Measurements from ENCODE around the gene SRD5A3.

The SRD5A3 gene

DNA sequence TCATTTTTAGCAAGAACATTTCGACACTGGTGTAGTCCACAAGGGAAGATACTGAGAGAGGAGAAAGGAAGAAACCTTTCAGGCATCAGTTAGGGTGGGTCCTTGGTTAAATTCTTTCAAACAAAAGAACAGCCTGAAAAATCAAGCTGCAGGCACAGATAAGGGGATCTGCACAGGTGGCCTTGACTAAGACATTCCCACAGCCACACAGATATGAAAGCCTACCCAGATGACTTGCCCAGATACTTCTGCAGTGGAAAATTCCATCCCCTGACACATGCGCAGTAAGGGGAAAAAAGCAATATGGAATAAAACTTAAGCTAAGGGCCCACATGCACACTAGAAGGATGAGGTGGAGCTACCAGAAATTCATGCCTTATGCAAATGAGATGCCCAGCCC is 40.8 kb downstream of the SRD5A3 start:
- no peaks in the 10 kb centered on the region for H3K4me1 ChIP-seq (ENCODE audit: control insufficient read depth, low read length)
- no peaks in the 10 kb centered on the region for H3F3A ChIP-seq (ENCODE audit: control insufficient read depth, insufficient read depth)
- no peaks in the 10 kb centered on the region for H3K9me3 ChIP-seq (ENCODE audit: control insufficient read depth, insufficient read depth, low read length)
- H3K4me2 ChIP-seq (ENCODE audit: low read length) = no peak overlapping the region
- H3K9me2 ChIP-seq (replicated peaks; ENCODE audit: control insufficient read depth, low read length) = no peaks in the 10 kb centered on the region
- TF ChIP-seq, protein P1, sequence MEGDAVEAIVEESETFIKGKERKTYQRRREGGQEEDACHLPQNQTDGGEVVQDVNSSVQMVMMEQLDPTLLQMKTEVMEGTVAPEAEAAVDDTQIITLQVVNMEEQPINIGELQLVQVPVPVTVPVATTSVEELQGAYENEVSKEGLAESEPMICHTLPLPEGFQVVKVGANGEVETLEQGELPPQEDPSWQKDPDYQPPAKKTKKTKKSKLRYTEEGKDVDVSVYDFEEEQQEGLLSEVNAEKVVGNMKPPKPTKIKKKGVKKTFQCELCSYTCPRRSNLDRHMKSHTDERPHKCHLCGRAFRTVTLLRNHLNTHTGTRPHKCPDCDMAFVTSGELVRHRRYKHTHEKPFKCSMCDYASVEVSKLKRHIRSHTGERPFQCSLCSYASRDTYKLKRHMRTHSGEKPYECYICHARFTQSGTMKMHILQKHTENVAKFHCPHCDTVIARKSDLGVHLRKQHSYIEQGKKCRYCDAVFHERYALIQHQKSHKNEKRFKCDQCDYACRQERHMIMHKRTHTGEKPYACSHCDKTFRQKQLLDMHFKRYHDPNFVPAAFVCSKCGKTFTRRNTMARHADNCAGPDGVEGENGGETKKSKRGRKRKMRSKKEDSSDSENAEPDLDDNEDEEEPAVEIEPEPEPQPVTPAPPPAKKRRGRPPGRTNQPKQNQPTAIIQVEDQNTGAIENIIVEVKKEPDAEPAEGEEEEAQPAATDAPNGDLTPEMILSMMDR (IDR thresholded peaks at IDR 0.05; ENCODE audit: low read depth, low read length, poor library complexity, severe bottlenecking) = no peak
- TF ChIP-seq EZH2phosphoT487 (IDR thresholded peaks at IDR 0.05; ENCODE audit: borderline replicate concordance, low read length) = no peak
- H3K4me3 ChIP-seq (ENCODE audit: low read length) = no peak overlapping the region
- no peaks in the 10 kb centered on the region for H3K36me3 ChIP-seq (ENCODE audit: control insufficient read depth, low read length)
- H3K27me3 ChIP-seq (ENCODE audit: control insufficient read depth, low read length) = no peaks in the 10 kb centered on the region
- no peak overlapping the region for H3K27ac ChIP-seq (ENCODE audit: low read depth, low read length)
- no peaks in the 10 kb centered on the region for H3K79me2 ChIP-seq (ENCODE audit: control insufficient read depth, low read length)
- H4K20me1 ChIP-seq (ENCODE audit: control insufficient read depth, insufficient read depth, low read depth, low read length) = no peaks in the 10 kb centered on the region

DNA sequence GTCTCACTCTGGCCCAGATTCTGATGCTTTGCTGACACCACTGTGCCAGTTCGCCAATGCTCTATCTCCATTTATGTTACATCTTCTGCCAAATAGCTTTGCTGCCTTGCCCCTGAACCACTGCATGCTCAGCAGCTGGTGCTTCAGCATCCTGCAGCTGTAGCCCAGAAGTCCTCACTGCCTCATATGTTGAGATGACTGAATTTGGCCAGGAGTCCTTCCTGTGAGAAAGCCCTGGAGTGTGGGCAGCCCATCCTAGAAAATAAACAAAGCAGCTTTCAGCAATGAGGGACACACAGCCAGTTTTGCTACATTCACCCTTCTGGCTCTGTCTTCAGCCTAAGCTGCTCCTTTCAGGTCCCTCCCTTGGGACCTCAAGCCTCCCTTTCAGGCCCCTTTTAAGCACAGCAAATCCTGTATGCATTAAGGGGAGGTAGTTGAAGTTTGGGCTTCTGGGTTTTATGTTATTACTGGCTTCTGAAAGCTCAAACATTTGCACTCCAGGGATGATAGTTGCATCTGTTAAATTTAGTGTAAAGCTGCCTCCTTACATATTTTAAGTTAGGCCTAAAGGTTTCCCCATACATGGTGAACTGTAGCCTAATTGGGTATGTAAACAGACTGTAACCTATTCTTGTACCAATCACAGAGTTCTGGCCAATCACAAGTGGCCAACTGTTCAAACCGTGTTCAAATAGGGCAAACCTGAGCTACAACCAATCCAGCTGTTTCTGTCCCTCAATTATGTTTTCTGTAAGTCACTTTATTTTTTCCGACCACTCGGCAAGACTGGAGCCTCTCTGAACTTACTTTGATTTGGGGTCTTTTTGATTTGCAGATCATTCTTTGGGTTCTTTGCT is 47.6 kb downstream of the SRD5A3 start:
- Histone ChIP-seq H4K20me1 (ENCODE audit: control insufficient read depth, insufficient read depth, low read depth, low read length) (peaks cover 19% of the 10 kb centered on the region; the same call in 1 of the 2 replicates), H3K27me3 (ENCODE audit: control insufficient read depth, low read length) (no peaks in the 10 kb centered on the region; the same call in 1 of the 2 replicates), H3K36me3 (ENCODE audit: control insufficient read depth, low read length) (peaks cover 28% of the 10 kb centered on the region), H3K4me1 (ENCODE audit: control insufficient read depth, low read length) (peaks cover 39% of the 10 kb centered on the region), H3K4me3 (ENCODE audit: low read length) (no peak overlapping the region), H3K9me2 (replicated peaks; ENCODE audit: control insufficient read depth, low read length) (no peaks in the 10 kb centered on the region), H3K27ac (ENCODE audit: low read depth, low read length) (no peak overlapping the region), H3K9me3 (ENCODE audit: control insufficient read depth, insufficient read depth, low read length) (no peaks in the 10 kb centered on the region), H3F3A (ENCODE audit: control insufficient read depth, insufficient read depth) (no peaks in the 10 kb centered on the region), H3K79me2 (ENCODE audit: control insufficient read depth, low read length) (peaks cover 40% of the 10 kb centered on the region), H3K4me2 (ENCODE audit: low read length) (peak overlapping the region; percentile 26)
- TF ChIP-seq EZH2phosphoT487 (IDR thresholded peaks at IDR 0.05; ENCODE audit: borderline replicate concordance, low read length) = no peak
- TF ChIP-seq, protein P1 (IDR thresholded peaks at IDR 0.05; ENCODE audit: low read depth, low read length, poor library complexity, severe bottlenecking) = no peak

DNA sequence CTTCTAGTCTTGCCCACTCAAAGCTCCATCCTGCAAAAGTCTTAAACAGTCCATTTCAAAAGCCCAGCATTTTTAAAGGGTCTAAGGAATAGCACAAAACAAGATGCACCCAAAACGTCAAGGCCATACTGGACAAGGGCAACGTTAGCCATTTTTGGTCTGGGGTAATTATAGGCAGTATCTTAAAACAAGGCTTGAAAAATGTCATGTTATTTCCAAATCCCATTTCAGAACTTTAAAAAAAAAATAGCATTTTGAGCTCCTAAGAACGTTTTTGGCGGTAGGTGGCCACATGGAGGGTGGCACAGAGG is 49.1 kb downstream of the SRD5A3 start:
- Histone ChIP-seq H3K27ac (ENCODE audit: low read depth, low read length) (peak overlapping the region; percentile 71), H3K36me3 (ENCODE audit: control insufficient read depth, low read length) (peaks cover 38% of the 10 kb centered on the region), H3F3A (ENCODE audit: control insufficient read depth, insufficient read depth) (no peaks in the 10 kb centered on the region), H3K4me3 (ENCODE audit: low read length) (peak overlapping the region; percentile 87), H3K9me2 (replicated peaks; ENCODE audit: control insufficient read depth, low read length) (no peaks in the 10 kb centered on the region), H3K79me2 (ENCODE audit: control insufficient read depth, low read length) (peaks cover 53% of the 10 kb centered on the region), H3K9me3 (ENCODE audit: control insufficient read depth, insufficient read depth, low read length) (no peaks in the 10 kb centered on the region), H3K4me2 (ENCODE audit: low read length) (peak overlapping the region; percentile 95), H3K4me1 (ENCODE audit: control insufficient read depth, low read length) (peaks cover 47% of the 10 kb centered on the region), H3K27me3 (ENCODE audit: control insufficient read depth, low read length) (no peaks in the 10 kb centered on the region; the same call in 1 of the 2 replicates), H4K20me1 (ENCODE audit: control insufficient read depth, insufficient read depth, low read depth, low read length) (peaks cover 22% of the 10 kb centered on the region; the same call in 1 of the 2 replicates)
- TF ChIP-seq EZH2phosphoT487 (IDR thresholded peaks at IDR 0.05; ENCODE audit: borderline replicate concordance, low read length) = no peak
- TF ChIP-seq, protein P1 (IDR thresholded peaks at IDR 0.05; ENCODE audit: low read depth, low read length, poor library complexity, severe bottlenecking) = peak; percentile 35

Data from DOHH2 (cell line).